Activated CD4-positive, alpha-beta T cell treated with anti-CD3 and anti-CD28 coated beads, Interleukin-2, amount 50 U/mL, for 4 hours (primary cell): ENCODE results near the gene TCTA.

ENCODE experiments used
- DNase-seq, 2 experiments: peaks; one replicate each; pipeline ENCODE4 v3.0.0-alpha.2; 2020

Gene TCTA

GRCh38 chr3:49410846-49411534, 1.2 kb upstream of the TCTA start:
- no peak for DNase-seq

- peak; percentile 20 to 27 for DNase-seq
Observed at GRCh38 chr3:49411535-49411967, 672 bp upstream of the TCTA start.

GRCh38 chr3:49412632-49413337, 562 bp downstream of the TCTA start:
- DNase-seq = no peak

GRCh38 chr3:49413338-49413734, 1.1 kb downstream of the TCTA start:
- DNase-seq = no peak

GRCh38 chr3:49414753-49415152, 2.5 kb downstream of the TCTA start:
- no peak for DNase-seq

- peak; percentile 65 to 66 for DNase-seq
Observed at GRCh38 chr3:49415931-49416601, 3.8 kb downstream of the TCTA start.

GRCh38 chr3:49416867-49417266, 4.6 kb downstream of the TCTA start:
- DNase-seq = no peak

- DNase-seq = no peak
Observed at GRCh38 chr3:49417516-49418120, 5.4 kb downstream of the TCTA start.

GRCh38 chr3:49421890-49422378, 9.7 kb downstream of the TCTA start:
- no peak for DNase-seq

GRCh38 chr3:49422379-49423248, 10.4 kb downstream of the TCTA start, which contains the start of gene AMT:
Gene AMT (minus strand): TSS chr3:49422473. CDS start chr3:49422450, 23 bp downstream.
- no peak for DNase-seq

- DNase-seq = no peak
Observed at GRCh38 chr3:49424816-49425215, 12.6 kb downstream of the TCTA start.

GRCh38 chr3:49427586-49427985, 15.4 kb downstream of the TCTA start:
- no peak for DNase-seq

GRCh38 chr3:49428752-49429080, 16.5 kb downstream of the TCTA start:
- no peak for DNase-seq

GRCh38 chr3:49434731-49435130, 22.5 kb downstream of the TCTA start:
- DNase-seq = no peak

- DNase-seq = no peak
Observed at GRCh38 chr3:49445391-49445790, 33.2 kb downstream of the TCTA start.

- DNase-seq = no peak
Observed at GRCh38 chr3:49453621-49454020, 41.4 kb downstream of the TCTA start.

- DNase-seq = no peak
Observed at GRCh38 chr3:49454458-49454857, 42.2 kb downstream of the TCTA start.

GRCh38 chr3:49454898-49455681, 42.9 kb downstream of the TCTA start:
- no peak for DNase-seq

- no peak for DNase-seq
Observed at GRCh38 chr3:49456466-49456865, 44.2 kb downstream of the TCTA start.

GRCh38 chr3:49460188-49460890, 48.1 kb downstream of the TCTA start:
- DNase-seq = no peak

- DNase-seq = no peak
Observed at GRCh38 chr3:49460956-49461355, 48.7 kb downstream of the TCTA start.
